SJCRH30 (cell line): Measurements from ENCODE around the gene ANKRD17. TPM values are rescaled to one million over a fixed set of nuclear protein-coding genes. Genes with fewer than 3 reads are reported as not detected.
"Not testable (repeated sequence)": the region's sequence is repeated elsewhere in the genome, so short reads cannot be mapped to it uniquely, and the experiment has no call there.

Experiments used
- DNase-seq, 2 experiments: peaks; one replicate each; pipeline ENCODE4 v3.0.0-alpha.2; 2015 to 2020
- H3K27ac ChIP-seq: fragments of 250-450 bp; sonication (Bioruptor Pico); 2 replicates; pipeline ENCODE4 v1.5.1; 2020; ENCODE audit warnings: mild to moderate bottlenecking, moderate library complexity
- H3K27me3 ChIP-seq: fragments of 250-450 bp; sonication (Bioruptor Pico); 2 replicates; pipeline ENCODE4 v1.5.1; 2020; ENCODE audit warnings: mild to moderate bottlenecking, moderate library complexity
- H3K36me3 ChIP-seq: fragments of 250-450 bp; sonication (Bioruptor Pico); 2 replicates; pipeline ENCODE4 v1.5.1; 2020; ENCODE audit warnings: mild to moderate bottlenecking, moderate library complexity
- H3K4me1 ChIP-seq: fragments of 250-450 bp; sonication (Bioruptor Pico); 2 replicates; pipeline ENCODE4 v1.5.1; 2020; ENCODE audit warnings: mild to moderate bottlenecking, moderate library complexity
- H3K4me3 ChIP-seq: fragments of 250-450 bp; sonication (Bioruptor Pico); 2 replicates; pipeline ENCODE4 v1.5.1; 2020; ENCODE audit warnings: mild to moderate bottlenecking, moderate library complexity
- H3K9me3 ChIP-seq: fragments of 250-450 bp; sonication (Bioruptor Pico); replicated peaks from 2 replicates; pipeline ENCODE4 v1.5.1; 2020; ENCODE audit warnings: mild to moderate bottlenecking, moderate library complexity
- total RNA-seq: library from RNA; depleted of rRNA; stranded (reverse); fragments of >200 nt; shearing (Covaris generic); gene quantifications from 2 replicates; pipeline ENCODE4 v1.2.3, GENCODE V29; 2014; rRNA removed

ANKRD17 gene
- total RNA-seq: 77.1 and 82.3 TPM in 2 replicates

GRCh38 chr4:73258686-73259570, at the start of gene ANKRD17:
Gene ANKRD17, minus strand, starts transcription at chr4:73258798. Its CDS starts 130 bp downstream, at chr4:73258668.
- Histone ChIP-seq H3K4me3 (peak within 1 kb of the TSS; percentile 80), H3K4me1 (peaks cover 3% of the 10 kb centered on the region), H3K9me3 (no peaks in the 10 kb centered on the region), H3K27me3 (no peaks in the 10 kb centered on the region), H3K27ac (peak within 1 kb of the TSS; percentile 90), H3K36me3 (peaks cover 22% of the 10 kb centered on the region)
- peak; percentile 94 to 96 for DNase-seq

DNA sequence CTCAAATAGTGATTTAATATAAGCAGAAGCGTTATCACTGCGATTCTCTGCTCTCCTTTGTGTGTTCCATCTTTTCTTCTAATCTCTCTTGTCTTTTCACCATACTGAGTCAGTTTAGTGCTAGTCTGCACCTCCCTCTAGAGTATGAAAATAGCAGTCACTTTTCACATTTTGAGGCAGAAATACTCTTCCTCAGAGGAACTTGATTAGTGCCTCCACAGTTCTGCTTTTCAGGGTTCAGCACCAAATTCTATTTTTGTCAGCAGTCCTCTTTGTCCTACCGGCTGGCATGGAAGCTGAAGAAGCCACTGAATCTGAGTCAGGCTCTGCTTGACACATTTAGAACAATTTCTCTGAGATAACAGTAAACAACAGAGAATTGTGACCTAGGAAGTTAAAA, 49.7 kb upstream of the ANKRD17 start:
- DNase-seq: peak in 1 of 2 experiments; percentile 25
- H3K4me1 ChIP-seq: no peaks in the 10 kb centered on the region
- no peak overlapping the region for H3K27ac ChIP-seq
- H3K9me3 ChIP-seq: no peaks in the 10 kb centered on the region
- no peaks in the 10 kb centered on the region for H3K27me3 ChIP-seq
- H3K4me3 ChIP-seq: no peak overlapping the region
- no peaks in the 10 kb centered on the region for H3K36me3 ChIP-seq

GRCh38 chr4:73303711-73304110, 45.1 kb upstream of the ANKRD17 start:
- Histone ChIP-seq H3K36me3 (no peaks in the 10 kb centered on the region), H3K27me3 (no peaks in the 10 kb centered on the region), H3K27ac (no peak overlapping the region), H3K4me3 (no peak overlapping the region), H3K4me1 (no peaks in the 10 kb centered on the region), H3K9me3 (no peaks in the 10 kb centered on the region)
- no peak for DNase-seq

DNA sequence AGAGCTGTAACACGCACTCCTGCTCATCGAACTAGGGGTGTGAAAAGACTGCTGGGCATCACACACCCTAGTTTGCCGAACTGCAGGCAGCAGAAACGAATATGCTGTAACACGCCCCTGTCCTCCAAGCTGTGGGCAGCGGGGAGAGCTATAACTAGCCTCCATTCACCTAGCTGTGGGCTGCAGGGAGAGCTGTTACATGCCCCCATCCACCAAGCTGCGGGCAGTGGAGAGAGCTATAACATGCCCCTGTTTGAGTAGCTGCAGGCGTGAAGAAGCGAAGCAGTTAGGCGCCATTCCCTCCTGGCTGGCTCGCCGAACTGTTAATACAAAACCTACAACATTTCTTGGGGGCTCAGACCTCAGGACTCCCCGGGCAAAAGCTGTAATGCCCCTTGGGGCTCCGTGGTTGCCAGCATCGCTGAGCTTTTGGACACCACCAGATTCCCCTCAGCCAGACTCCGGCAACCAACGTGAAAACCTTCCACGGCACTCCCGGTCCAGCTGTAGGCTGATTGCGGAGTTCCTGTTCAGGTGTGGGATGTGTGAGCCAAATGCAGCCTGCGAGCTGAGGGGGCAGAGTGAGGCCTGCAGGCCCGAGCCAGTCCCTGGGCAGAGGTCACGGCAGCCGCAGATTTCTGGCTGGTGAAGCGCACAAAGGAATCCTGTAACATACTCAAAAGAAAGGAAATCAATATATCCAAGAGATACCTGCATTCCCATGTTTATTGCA, 41.1 kb upstream of the ANKRD17 start:
- DNase-seq: no peak
- Histone ChIP-seq H3K9me3 (no peaks in the 10 kb centered on the region), H3K36me3 (no peaks in the 10 kb centered on the region), H3K27me3 (no peaks in the 10 kb centered on the region), H3K4me3 (no peak overlapping the region), H3K27ac (no peak overlapping the region), H3K4me1 (no peaks in the 10 kb centered on the region)

DNA sequence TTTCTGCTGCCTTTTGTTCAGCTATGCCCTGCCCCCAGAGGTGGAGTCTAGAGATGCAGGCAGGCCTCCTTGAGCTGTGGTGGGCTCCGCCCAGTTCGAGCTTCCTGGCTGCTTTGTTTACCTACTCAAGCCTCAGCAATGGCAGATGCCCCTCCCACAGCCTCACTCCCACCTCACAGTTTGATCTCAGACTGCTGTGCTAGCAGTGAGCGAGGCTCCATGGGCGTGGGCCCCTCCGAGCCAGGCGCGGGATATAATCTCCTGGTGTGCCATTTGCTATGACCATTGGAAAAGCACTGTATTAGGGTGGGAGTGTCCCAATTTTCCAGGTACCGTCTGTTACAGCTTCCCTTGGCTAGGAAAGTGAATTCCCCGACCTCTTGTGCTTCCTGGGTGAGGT, 34.1 kb upstream of the ANKRD17 start:
- not testable (repeated sequence) for H3K27ac ChIP-seq, DNase-seq, H3K27me3 ChIP-seq, H3K9me3 ChIP-seq, H3K4me1 ChIP-seq, H3K36me3 ChIP-seq, H3K4me3 ChIP-seq

GRCh38 chr4:73281982-73282381, 23.4 kb upstream of the ANKRD17 start:
- Histone ChIP-seq H3K36me3 (no peaks in the 10 kb centered on the region), H3K4me3 (no peak overlapping the region), H3K4me1 (no peaks in the 10 kb centered on the region), H3K27me3 (no peaks in the 10 kb centered on the region), H3K9me3 (peaks cover 3% of the 10 kb centered on the region; the same call in 1 of the 2 replicates), H3K27ac (no peak overlapping the region)
- peak in 1 of 2 experiments; percentile 15 for DNase-seq

DNA sequence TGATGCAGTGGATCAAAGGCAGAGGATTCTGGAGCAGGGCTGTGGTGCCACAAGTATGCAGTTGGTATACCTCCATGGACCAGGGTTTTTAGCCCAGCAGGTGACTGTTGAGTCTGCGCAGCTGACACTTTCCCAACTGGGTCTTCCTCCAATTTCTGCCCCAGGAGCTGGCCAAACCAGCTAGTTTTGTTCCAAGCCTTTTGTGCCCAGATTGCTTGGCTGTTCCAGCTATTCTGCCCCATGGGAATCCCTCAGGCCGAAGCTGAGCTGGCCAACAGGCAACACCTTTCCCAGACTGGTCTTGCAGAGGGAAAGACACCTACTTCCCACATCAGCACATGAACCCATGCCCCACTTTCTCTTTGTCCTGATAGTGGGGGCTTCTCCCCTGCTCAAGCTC, 22.8 kb upstream of the ANKRD17 start:
- no peaks in the 10 kb centered on the region for H3K4me1 ChIP-seq
- no peak overlapping the region for H3K4me3 ChIP-seq
- no peak overlapping the region for H3K27ac ChIP-seq
- DNase-seq: no peak
- no peaks in the 10 kb centered on the region for H3K27me3 ChIP-seq
- H3K36me3 ChIP-seq: no peaks in the 10 kb centered on the region
- H3K9me3 ChIP-seq: peaks cover 3% of the 10 kb centered on the region; the same call in 1 of the 2 replicates

- no peaks in the 10 kb centered on the region for H3K36me3 ChIP-seq
- H3K27ac ChIP-seq: no peak overlapping the region
- peaks cover 7% of the 10 kb centered on the region for H3K4me1 ChIP-seq
- no peak for DNase-seq
- H3K9me3 ChIP-seq: peaks cover 3% of the 10 kb centered on the region; the same call in 1 of the 2 replicates
- H3K27me3 ChIP-seq: no peaks in the 10 kb centered on the region
- no peak overlapping the region for H3K4me3 ChIP-seq
These were observed 18.6 kb upstream of the ANKRD17 start for GRCh38 chr4:73277201-73277600.

- H3K9me3 ChIP-seq: peaks cover 3% of the 10 kb centered on the region; the same call in 1 of the 2 replicates
- no peak overlapping the region for H3K27ac ChIP-seq
- peak in 1 of 2 experiments; percentile 18 for DNase-seq
- H3K27me3 ChIP-seq: no peaks in the 10 kb centered on the region
- peaks cover 7% of the 10 kb centered on the region for H3K4me1 ChIP-seq
- H3K4me3 ChIP-seq: no peak overlapping the region
- no peaks in the 10 kb centered on the region for H3K36me3 ChIP-seq
These were observed 16.7 kb upstream of the ANKRD17 start for GRCh38 chr4:73275318-73275654.

DNA sequence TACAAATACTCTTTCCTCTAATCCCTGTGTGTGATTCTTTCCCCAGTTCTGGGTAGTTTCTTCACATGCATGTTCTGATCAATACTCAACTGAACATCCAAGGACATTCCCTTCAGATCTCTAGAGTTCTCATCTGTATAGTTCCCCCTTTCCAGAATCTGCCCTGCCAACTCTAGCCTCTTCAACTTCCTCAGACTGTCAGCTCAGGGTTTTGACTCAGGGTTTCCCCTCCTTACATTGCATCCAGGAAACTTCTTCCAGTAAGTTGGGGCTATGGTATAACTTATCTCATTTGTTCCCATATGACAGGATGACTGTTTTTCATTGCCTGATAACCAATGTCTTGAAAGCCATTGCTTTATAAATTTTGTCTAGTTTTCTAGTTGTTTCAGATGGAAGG, 14.2 kb upstream of the ANKRD17 start:
- Histone ChIP-seq H3K4me3 (no peak overlapping the region), H3K4me1 (peaks cover 7% of the 10 kb centered on the region), H3K36me3 (no peaks in the 10 kb centered on the region), H3K27me3 (no peaks in the 10 kb centered on the region), H3K9me3 (peaks cover 3% of the 10 kb centered on the region; the same call in 1 of the 2 replicates), H3K27ac (no peak overlapping the region)
- DNase-seq: no peak

DNA sequence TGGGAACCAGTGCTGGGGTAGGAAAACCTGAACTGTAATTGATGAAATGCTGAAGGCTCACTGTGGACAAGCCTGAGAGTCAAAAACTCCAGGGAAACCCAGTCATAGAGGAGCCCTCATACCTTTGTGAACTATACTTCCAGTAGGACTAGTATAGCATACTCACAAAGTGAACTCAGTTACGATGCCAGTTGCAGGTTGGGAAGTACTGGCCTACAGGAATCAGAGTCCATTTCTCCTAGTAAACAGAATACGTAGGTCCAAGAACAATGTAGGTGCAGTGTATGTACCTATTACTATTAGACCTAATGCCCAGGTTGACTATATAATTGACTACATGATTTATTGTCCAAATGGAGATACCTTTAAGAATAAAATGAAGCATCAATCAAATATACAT, 8.5 kb upstream of the ANKRD17 start:
- Histone ChIP-seq H3K9me3 (no peaks in the 10 kb centered on the region), H3K4me3 (no peak overlapping the region), H3K27ac (no peak overlapping the region), H3K4me1 (no peaks in the 10 kb centered on the region), H3K36me3 (no peaks in the 10 kb centered on the region), H3K27me3 (no peaks in the 10 kb centered on the region)
- no peak for DNase-seq

- peak overlapping the region; percentile 80 for H3K4me3 ChIP-seq
- H3K9me3 ChIP-seq: no peaks in the 10 kb centered on the region
- H3K27ac ChIP-seq: peak overlapping the region; percentile 90
- H3K27me3 ChIP-seq: no peaks in the 10 kb centered on the region
- H3K36me3 ChIP-seq: peaks cover 21% of the 10 kb centered on the region
- peaks cover 3% of the 10 kb centered on the region for H3K4me1 ChIP-seq
- DNase-seq: peak in 1 of 2 experiments; percentile 24
These were observed 1.0 kb upstream of the ANKRD17 start for GRCh38 chr4:73259571-73260090.

DNA sequence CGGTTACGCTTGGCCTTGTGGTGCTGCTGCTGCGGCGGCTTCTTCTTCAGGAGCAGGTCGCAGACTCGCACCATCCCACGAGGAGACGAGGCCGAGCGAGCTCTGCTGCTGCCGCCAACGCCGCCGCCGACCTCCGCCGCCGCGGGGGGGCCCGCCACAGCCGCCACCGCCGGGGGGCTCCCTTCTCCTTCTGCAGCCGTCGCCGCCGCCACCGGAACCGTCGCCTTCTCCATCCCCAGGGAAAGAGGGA, 237 bp downstream of the ANKRD17 start:
- Histone ChIP-seq H3K9me3 (no peaks in the 10 kb centered on the region), H3K27me3 (no peaks in the 10 kb centered on the region), H3K36me3 (peaks cover 28% of the 10 kb centered on the region), H3K27ac (peak overlapping the region; percentile 90), H3K4me1 (peaks cover 3% of the 10 kb centered on the region), H3K4me3 (peak overlapping the region; percentile 80)
- DNase-seq: no peak

GRCh38 chr4:73257651-73258435, 755 bp downstream of the ANKRD17 start:
- no peaks in the 10 kb centered on the region for H3K9me3 ChIP-seq
- H3K27me3 ChIP-seq: no peaks in the 10 kb centered on the region
- DNase-seq: peak; percentile 51 to 66
- peaks cover 33% of the 10 kb centered on the region for H3K36me3 ChIP-seq
- peak overlapping the region; percentile 80 for H3K4me3 ChIP-seq
- peak overlapping the region; percentile 90 for H3K27ac ChIP-seq
- peaks cover 3% of the 10 kb centered on the region for H3K4me1 ChIP-seq
